GM11168 (cell line): ENCODE measurements around the gene NTMT2.
"Not testable (repeated sequence)": the region's sequence is repeated elsewhere in the genome, so short reads cannot be mapped to it uniquely, and the experiment has no call there.

ENCODE experiments used
- in situ Hi-C: fragments of 300-500 bp; cut with MboI; formaldehyde crosslinking; loops from one replicate; pipeline ENCODE4 v1.12.0; 2022; ENCODE audit warnings: low sequenced_read_pairs; ENCODE audit not compliant: unreplicated experiment

NTMT2 gene

DNA sequence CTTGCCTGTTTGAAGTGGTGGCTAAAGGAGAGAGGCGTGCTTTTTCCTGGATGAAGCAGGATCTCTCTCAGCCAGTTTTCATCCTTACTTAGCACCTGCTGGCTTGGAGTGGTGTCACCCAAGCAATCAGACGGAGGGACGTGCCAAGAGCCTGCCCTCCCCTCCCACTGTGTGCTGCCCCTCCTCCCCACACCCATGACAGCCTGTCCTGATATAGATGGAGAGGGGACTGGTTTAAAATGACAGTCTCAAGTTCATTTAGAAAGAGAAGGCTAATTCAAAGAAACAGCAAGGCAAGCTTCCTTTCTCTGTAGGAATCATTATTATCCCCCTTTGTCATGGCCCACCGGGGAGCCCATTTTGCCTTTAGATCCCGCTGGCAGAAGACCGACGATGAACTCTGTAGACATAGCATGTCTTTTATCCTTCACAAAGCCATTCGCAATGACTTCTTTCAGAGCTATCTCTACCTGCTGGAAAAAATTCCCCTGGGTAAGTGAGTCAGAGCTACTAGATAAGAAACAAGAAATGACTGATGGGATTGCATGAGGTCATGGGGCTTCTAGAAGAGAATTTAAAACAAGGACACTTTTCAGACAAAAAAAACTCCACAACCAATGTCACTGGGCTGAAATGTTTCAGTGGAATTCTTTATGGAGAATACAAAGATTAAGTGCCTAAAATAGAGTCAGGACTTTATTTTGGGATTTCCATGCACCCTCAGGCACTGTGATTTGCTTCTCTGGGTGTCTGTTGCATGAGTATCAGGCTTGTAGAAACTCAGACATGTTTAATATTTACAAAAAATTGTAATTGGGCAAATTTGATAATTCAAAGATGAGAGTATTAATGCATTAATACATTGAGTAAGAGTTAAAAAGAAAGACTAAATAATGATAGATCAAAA is at the start of gene NTMT2:
TSS of gene NTMT2 (plus strand) at position 190 of the 907 bp plus-strand sequence. CDS start at position 339, 149 bp downstream.
- in situ Hi-C loops = no loop called here

GRCh38 chr1:170095976-170096748 is 49.6 kb upstream of the NTMT2 start:
- in situ Hi-C loops = no loop called here

- in situ Hi-C loops = no loop called here
Measured at GRCh38 chr1:170096806-170097340, 48.9 kb upstream of the NTMT2 start.

- in situ Hi-C loops = no loop called here
Measured at GRCh38 chr1:170097449-170097948, 48.3 kb upstream of the NTMT2 start.

DNA sequence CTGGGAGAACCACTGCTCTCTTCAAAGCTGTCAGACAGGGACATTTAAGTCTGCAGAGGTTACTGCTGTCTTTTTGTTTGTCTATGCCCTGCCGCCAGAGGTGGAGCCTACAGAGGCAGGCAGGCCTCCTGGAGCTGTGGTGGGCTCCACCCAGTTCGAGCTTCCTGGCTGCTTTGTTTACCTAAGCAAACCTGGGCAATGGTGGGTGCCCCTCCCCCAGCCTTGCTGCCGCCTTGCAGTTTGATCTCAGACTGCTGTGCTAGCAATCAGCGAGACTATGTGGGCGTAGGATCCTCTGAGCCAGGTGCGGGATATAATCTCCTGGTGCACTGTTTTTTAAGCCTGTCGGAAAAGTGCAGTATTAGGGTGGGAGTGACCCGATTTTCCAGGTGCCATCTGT is 32.6 kb upstream of the NTMT2 start:
- in situ Hi-C loops = not testable (repeated sequence)

DNA sequence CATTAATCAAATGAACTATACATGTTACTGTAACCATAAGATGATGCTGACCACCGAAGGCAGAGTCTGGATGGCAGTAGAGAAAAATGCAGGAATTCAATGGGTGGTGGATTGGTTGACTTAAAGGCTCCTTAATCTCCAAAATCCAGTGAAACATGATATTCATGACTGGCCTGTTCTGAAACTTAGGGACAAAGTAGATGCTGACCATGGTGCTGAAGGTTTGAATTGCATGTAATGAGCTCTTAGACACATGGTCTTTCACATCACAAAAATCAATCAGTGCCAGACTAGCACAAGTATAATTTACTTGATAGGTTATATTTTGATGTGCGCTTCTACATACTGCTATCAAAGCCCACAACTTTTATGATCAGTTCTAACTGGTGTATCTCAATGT is 30.9 kb upstream of the NTMT2 start:
- in situ Hi-C loops = no loop called here

GRCh38 chr1:170122366-170122765 is 23.4 kb upstream of the NTMT2 start:
- in situ Hi-C loops = no loop called here

DNA sequence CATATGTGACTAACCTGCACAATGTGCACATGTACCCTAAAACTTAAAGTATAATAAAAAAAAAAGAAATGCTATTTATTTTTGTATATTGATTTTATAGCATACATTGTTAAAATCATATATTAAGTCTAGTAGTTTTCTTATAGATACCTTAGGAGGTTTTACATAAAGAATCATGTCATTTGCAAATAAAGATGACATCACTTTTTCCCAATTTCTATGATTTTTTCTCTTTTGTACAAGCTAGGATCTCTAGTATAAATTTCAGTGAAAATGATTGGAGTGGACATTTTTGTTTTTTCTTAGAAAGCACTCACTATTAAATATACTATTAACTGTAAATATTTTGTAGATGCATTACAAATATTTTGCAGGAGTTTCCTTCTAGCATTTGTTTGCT is 20.5 kb upstream of the NTMT2 start:
- in situ Hi-C loops = no loop called here

DNA sequence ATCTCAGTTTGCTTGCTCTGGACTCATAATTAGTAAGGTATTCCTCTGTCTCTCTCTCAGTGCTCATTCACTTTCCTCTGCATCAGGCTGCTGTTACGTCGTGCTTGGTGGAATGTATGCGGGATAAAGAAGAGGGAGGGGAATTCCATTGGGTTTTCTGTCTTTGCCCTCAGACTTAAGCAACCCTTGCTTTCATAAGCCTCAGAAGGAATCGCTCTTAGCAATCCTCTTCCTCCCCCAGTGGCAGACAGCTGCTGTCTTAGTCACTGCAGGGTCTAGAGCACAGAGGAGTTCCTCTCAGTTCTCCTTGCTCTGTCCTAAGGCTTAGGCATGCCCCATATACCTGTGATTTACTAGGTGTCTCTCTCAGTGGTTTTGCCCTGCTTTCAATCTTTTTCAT is 19.1 kb upstream of the NTMT2 start:
- in situ Hi-C loops = no loop called here

GRCh38 chr1:170131450-170131849 is 14.3 kb upstream of the NTMT2 start:
- in situ Hi-C loops = no loop called here

- in situ Hi-C loops = no loop called here
Measured at GRCh38 chr1:170131984-170132383, 13.8 kb upstream of the NTMT2 start.

DNA sequence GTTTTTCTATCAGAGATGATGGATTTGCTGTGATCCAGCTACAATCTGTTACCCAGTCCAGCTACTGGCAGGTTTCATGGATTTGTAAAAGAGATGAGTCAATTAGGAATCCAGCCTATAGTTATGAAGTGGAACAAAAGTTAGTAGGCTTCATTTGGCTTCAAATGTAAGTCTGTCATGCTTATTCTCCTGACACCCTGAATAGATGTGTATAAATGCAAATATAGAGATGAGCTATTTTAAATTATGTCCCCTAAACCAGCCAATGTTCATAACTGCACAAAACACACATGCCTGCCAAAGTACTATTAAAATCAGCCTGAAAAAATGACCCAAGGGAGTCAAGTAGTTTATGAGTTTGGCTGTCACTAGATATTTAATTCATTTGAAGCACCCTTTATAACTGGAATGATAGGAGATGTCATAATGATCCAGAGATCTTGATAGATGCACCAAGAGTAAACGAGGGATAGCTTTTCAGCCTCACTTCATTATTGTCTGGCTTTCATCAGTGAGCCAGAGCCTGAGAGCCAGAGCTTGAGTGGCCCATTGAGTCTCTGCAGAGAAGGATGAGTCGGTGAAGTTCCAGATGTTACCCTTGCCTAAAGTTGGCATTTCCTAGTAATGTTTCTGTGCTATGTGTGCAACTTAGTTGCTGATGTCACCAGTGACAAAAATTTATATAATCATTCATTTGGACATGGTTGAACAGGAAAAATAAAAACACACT is 11.8 kb upstream of the NTMT2 start:
- in situ Hi-C loops = no loop called here

- in situ Hi-C loops = no loop called here
Measured at GRCh38 chr1:170134521-170134920, 11.2 kb upstream of the NTMT2 start.

DNA sequence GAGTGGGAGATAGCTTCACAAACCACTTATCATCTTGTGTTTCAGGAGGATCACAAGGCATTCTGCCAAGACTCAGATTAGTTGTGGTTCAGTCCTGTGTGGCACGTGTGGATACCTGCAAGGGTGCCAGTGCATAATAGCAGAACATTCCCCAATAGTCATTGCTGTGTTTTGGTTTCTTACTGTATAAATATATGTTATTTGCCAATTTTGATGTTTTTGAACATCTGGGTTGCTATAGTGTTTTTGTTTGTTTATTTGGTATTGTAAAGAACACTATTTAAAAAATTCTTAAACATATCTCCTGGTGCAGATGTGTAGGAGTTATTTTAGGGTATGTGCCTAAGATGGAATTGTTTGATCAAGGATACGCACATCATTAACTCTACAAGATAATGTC is 5.4 kb upstream of the NTMT2 start:
- in situ Hi-C loops = no loop called here

- in situ Hi-C loops = no loop called here
Measured at GRCh38 chr1:170145061-170145460, 698 bp upstream of the NTMT2 start.

DNA sequence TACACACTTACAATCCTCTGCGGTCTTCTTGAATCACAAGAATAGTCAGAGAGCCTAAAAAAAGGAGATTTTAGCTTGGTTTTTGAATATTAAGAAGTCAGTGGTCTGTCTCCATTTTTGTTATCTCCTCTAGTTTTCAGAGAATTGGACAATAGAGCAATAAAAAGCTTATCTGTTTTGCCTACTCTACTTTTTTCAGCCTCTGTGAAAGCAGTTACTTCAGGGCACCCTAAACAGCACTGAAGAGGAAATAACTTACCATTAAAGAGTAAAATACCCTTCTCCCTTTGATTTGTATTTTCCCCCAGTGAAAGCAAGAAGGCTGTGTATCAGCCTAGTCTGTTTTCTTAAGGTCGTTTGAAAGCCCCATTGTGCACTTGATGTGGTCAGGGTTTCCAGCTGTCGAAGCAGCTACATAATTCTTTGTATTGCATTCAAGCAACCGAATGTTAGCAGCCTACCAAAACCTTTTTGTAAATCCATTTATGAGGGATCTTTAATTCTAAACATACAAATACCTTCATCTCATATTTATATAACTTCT is 1.0 kb downstream of the NTMT2 start:
- in situ Hi-C loops = no loop called here

GRCh38 chr1:170149241-170149640 is 3.5 kb downstream of the NTMT2 start:
- in situ Hi-C loops = no loop called here

- in situ Hi-C loops = no loop called here
Measured at GRCh38 chr1:170150016-170150415, 4.3 kb downstream of the NTMT2 start.

GRCh38 chr1:170150921-170151320 is 5.2 kb downstream of the NTMT2 start:
- in situ Hi-C loops = no loop called here

DNA sequence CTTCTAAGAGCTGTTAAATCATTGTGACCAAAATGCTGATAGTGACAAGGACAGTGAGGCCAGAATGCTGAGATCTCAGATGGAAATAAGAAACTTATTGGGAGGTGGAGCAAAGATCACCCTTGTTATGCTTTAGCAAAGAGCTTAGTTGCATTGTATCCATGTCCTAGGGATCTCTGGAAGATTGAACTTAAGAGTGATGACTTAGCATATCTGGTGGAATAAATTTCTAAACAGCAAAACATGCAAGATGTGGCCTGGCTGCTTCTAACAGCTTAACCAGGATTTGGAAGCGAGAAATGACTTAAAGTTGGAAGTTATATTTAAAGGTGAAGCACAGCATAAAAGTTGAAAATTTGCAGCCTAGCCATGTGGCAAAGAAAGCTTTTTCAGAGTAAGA is 7.7 kb downstream of the NTMT2 start:
- in situ Hi-C loops = no loop called here
